HUDEP-2 (cell line): Measurements from ENCODE around the gene GRID2.
"Not testable (repeated sequence)": the region's sequence is repeated elsewhere in the genome, so short reads cannot be mapped to it uniquely, and the experiment has no call there.

Source experiments
- DNase-seq, 76 experiments: peaks; one replicate each; lab custom pipeline; 2025; ENCODE audit not compliant: unreplicated experiment in 76 of 76; lab: John Stamatoyannopoulos, UW

The GRID2 gene

DNA sequence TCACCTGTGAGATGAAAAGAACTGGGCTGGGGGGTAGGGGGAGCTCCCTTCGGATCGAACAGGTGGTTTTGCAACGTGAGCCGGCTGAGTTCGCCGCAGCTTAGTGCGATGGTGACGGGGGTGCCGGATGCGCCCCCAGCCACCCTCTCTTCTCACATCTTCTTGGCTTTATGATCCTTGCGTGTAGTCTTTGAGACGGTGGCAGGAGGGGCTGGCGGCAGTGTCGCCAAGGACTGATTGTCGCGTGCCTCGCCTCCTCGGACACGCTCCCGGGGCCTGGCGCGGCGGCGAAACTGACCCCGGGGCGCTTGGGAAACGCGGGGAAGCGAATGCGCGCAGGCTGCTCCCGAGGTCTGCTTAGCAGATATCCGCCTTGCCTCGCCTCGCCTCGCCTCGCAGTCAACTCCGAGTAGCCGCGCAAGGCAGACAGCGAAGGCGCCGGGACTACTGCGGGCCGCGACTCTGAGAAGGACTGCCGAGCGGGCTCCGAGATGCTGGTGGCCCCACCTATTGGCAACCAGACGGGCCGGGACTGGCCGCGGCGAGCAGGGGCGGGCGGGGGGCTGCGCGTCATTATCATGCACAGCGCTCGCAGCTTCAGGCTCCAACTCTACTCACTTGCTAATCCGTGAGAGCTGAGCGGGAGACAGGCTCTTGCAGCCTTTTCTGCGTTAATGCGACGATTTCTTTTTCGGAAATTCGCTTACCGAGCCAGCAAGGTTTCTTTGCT lies 1.5 kb downstream of the GRID2 start:
- no peak for DNase-seq

DNA sequence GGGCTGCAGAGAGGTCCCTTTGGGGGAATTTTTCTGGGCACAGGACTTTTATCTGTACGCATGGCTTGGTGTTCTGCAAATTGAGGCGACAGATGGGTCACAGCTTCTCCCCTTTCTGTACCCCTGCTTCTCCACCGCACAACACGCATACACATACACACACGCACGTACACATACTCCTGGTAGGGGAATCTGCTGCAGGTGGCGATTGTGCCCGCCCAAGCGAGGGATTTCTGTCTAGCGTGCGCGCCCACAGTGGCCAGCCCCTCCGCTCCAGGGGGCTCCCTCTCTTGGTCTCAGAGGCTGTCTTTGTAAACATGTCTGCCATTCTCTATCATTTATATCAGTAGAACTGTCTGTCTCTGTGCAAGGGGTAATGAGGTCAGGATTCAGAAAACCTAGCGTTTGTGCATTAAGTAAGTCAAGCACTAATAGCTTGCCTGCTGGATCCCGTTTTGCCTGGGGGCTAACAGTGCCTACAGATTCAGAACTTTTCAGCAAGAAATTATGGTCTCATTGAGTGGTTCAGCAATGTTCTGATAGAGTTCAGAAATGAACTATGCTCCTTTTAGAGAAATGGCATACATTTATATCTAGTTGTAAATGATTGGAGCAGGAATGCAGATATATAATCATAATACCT lies 2.2 kb downstream of the GRID2 start:
- DNase-seq: no peak

DNA sequence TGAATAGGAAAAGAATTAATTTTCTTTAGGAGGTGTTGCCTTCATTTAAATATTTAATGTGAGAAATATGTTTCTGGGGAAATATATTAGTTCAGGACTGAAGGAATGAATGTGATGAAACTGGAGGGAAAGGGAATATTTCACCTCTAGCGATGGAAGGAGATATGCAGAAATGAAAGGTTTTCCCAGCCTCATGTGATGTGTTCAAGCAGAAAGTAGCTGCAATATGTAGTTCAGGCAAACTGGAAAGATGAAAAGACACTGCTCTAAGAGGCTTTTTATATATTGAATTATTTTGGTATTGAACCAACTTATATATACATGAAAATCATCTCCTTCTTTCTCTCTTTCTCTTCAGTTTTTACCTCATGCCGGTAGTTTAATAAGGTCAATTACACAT lies 3.4 kb downstream of the GRID2 start:
- no peak for DNase-seq

DNA sequence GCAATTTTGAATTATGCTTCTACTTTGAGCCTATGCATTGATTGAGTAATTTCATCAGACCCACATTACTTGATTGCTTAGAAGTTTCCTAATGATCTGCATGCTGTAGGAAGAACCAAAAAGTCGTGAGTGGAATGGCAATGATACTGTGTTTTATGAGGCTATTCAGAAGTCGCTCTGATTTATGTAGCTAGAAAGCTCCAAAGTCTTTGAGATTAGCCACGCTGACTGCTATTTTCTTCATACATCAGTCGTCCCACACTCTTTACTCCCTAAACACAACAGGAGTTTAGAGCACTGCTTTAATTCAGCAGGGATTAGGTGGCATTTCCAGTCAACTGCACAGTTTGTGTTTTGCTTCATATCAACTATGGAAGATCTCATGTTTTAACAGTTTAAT lies 4.1 kb downstream of the GRID2 start:
- no peak for DNase-seq

DNA sequence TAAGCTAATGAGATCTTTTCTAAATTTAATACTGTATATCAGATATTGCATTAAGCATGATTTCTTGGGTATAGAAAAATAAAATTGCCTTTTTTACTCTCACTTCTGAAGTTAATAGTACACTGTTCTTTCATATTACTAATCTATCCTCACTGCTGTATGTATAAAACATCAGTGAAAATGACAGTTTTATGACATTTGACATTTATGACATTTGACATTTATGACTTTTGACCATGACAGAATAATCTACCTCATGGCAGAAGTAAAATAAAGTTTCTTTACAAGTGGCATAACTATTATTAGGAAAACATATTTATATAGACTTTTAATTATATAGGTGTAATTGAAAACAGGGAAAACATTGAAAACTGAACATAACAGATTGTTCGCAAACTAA lies 13.3 kb downstream of the GRID2 start:
- DNase-seq: no peak

DNA sequence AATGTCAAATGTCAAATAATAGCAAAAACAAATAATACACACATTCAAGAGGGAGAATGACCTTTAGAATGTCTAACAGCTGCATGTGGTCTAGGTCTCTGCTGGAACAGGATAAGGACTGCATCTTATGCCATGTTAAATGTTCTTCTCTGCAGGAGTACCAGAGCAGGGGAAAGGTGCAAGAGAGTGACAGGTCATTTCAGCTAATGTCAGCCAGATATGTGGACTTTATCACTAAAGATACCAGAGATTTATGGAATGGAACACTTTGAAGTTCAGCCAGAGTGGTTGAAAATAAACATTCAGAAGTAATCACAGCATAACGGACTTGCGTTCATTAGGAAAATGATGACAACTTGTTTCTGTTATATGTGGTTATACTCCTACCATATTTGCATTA lies 24.3 kb downstream of the GRID2 start:
- DNase-seq: no peak

DNA sequence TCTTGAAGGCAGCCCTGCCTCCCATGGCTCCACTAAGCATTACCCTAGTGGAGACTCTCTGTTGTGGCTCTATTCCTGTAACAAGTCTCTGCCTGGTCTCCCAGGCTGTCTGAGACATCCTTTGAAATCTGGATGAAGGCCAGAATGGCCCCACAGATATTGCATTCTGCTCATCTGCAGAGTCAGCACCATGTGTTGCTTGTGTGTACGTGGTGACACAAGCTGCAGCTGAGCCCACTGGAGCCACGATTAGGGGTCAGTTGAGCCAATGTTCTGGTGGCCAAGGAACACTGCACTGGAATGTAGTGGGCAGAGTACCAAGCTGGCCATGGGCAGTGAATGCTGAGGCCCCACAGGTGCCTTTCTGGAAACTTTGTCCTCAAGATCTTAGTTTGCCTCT lies 29.2 kb downstream of the GRID2 start:
- DNase-seq: no peak

DNA sequence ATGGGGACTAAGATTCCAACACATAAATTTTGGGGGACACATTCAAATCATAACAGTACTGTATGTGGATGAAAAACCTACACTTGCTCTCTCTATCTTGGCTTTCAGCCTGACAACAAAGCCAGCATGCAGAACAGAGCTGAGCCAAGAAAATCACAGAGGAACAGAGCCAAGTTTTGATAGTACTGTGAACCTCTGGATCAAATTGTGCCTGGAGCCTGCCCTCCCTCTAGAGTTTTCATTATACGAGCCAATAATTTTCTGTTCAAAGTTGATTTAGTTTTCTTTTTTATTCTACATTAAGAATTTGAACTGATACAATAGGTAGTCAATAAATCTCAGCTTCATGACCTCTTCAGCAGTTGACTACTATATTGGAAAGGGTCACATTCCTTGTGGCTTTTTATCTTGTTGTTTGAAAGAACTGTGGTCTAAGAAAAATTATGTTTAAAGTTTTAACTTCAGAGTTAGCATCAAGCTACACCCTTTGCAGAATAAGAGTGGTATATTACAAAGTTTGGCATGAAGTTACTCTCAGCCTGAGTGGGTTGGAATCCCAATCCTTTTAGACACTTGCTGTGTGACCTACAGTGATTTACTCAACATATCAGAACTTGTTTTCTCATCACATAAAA lies 31.1 kb downstream of the GRID2 start:
- no peak for DNase-seq

DNA sequence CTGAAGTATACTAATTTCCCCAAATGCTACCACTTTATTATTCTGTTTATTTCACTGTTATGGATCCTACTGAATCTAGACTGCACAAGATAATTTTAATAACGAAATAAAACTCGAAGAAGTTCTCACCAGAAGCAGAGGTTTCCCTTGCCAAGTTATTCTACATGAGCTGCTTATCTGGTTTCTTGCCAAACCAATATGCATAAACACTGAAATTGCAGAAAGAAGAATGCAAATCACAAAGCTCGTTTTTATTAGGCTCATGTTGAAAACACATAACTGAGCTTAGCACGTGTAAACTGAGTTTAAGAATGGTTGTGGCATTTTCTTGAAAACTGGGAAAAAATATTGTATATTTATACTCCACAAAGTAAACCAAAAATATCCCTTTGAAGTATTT lies 35.9 kb downstream of the GRID2 start:
- no peak for DNase-seq

DNA sequence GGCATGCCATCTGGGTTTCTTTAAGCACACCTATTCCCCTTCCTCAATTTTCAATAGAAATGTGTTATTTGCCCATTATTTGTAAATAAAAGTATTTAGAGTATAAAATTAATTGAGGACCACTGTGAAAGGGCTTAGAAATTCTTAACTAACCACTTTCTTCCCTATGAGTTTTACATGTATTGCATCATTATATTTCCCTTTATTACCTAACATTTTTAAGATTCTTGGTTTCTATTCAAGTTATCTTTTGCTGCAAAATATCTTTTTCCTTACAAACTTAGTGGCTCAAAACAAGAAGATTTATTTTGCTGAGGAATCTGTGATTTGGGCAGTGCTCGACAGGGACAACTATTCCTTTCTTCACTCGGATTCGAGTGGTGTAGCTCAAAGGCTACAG lies 40.5 kb downstream of the GRID2 start:
- DNase-seq: no peak

DNA sequence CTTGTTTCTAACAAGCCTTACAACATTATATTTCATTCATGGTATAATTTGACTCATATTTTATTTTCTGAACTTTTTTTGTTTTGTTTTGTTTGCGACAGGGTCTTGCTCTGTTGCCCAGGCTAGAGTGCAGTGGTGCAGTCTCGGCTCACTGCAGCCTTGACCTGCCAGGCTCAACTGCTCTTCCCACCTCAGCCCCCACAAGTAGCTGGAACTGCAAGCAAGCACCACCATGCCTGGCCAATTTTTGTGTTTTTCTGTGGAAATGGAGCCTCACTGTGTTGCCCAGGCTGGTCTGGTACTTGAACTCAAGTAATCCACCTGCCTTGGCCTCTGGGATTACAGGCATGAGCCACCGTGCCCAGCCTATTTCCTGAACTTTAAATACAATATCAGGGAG lies 42.5 kb downstream of the GRID2 start:
- DNase-seq: no peak

DNA sequence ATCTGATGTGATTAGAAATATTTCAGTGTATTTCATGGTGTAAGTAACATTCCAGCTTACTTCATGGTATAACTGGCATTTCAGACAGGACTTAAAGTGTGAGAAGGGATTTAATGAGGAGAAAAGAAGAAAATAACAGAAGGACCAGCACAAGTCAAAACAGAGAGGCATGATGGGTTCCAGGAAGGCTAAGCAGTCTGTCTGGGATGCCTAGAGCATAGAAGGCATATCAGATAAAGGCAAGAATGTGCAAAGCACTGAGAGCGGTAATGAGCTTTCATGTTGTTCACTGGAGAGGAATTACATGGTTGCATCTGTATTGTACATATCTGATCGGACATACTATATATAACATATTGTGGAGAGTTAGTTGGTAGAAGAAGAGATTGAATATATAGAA lies 54.2 kb downstream of the GRID2 start:
- no peak for DNase-seq

DNA sequence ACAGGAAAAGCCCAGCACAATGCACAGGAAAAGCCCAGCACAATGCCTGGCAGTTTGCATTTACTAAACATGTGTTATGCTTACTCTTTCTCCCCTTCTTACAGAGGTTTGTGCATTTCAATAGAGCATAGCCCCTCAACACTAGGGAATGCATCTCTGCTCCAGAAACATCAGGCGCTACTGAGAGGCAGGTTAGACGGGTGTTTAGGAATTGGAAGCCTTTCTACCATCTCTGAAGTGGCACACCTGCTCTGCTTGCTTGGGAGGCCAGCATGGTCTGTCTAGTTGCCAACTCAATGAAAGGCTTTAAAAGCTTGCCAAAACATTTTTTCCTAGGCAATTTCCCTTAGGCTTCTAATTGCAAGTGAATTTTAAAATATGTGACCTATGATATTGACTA lies 55.7 kb downstream of the GRID2 start:
- no peak for DNase-seq

DNA sequence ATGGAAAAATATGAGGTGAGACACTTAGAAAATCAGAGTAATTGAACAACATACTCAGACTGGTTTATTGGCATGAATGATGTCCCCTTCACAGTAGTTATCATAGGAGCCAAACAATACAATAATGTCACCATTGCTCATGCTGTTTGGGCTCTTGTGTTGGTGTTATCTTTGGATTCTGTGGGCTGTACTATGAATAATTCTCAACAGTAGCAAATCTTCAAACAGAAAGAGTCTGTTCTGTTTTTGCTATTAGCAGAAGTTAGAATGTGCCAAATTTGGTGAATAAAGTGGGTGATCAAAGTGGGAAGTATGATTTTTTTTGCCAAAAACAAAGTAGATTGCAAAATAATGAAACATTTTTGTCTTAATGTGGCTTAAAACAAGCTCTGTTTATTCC lies 58.3 kb downstream of the GRID2 start:
- no peak for DNase-seq

DNA sequence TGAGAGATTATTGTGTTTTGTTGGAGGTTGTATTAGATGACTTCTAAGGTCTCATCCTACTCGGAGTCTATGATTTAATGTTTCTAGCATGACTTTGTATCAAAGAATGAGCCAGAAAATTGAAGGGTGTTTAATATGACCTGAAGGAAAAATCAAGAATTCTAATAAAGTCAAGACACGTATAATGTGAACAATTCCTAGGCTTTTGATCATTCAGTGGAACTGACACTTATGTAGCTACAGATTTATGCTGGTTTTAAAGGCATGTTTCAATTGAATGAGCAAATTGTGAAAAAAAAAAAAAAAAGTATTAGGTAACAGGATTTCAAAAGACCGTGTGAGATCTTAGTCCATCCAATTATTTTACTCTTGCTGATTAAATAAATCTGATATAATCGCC lies 64.9 kb downstream of the GRID2 start:
- DNase-seq: no peak

DNA sequence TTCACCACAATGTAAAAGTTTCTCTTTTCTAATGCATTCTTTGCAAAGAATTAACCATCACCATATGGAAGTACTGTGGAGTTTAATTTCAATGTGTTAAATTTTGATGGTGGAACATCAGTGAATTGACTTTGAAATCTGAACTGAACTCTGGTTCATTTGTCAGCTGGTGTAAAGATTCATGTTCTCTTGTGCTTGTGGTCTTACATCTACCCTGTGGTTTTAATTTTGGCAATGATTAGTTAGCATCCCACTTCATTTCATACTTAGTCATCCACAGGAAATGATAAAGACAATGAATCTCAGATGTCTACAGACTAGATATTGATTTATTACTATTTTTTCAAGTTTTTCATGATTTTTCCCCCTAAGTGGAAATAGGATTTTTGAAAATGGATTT lies 77.8 kb downstream of the GRID2 start:
- DNase-seq: no peak

DNA sequence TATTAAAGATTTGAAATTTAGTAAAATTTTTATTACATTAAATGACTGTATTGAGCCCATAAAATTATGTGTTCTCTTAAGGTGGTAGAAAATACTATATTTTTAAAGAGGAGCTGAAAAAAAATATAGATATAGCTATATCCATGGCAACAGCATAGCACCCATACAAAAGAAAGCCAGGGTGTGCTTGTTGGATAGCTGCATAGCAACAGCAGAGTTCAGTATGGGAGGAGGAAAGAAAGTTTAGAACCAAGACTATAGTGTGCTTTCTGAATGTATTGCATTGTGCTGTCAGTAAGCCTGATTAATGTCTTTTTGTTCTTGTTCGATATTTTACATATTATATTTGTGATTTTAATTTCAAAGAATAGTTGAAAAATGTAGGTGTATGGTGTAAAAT lies 78.4 kb downstream of the GRID2 start:
- no peak for DNase-seq

DNA sequence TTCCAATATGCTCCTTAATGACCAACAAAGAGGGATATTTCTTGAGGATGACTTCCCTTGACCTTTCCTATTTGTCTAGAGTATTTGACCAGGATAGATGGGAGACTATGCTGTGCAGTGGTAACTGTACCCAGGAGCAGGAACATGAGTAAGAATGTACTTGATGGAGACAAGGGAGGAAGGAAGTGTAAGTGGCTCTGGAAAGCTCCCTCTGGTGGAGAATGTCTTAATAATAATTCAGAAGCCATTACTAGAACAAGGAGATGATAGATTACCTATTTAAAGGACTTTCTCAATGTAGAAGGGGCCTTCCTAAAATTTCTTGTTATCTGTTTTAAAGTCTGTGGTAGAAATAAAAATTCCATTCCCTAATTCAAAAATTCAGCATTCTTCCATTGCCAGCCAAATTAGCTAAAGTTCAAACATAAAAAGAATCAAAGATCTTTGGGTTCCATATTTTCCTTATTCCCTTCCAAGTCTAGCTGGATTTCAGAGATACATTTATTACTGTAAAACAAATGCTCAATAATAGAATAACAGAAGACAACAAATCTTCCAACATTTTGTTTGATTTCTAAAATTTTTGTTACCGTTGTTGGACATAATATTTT lies 83.8 kb downstream of the GRID2 start:
- DNase-seq: peak in 3 of 76 experiments; percentile 0 to 1 (median 0)

DNA sequence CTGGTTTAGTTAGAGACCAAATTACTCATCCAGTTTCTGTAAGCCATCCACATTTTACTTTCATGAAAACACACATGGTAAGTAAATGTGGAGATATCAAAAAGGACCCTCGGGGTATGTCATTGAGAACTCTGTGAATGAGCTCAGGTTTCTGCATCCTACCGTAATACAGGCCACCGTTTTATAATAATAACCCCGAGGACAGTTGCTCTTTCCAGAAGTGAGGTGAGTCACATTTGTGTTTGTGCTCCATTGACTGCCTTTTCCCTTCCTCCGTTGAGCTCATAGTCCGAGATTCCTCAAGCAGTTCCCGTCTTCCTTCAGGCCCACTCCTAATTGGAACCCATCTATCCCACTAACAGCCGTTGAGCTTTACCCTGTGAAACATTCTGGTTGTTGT lies 95.3 kb downstream of the GRID2 start:
- no peak for DNase-seq

DNA sequence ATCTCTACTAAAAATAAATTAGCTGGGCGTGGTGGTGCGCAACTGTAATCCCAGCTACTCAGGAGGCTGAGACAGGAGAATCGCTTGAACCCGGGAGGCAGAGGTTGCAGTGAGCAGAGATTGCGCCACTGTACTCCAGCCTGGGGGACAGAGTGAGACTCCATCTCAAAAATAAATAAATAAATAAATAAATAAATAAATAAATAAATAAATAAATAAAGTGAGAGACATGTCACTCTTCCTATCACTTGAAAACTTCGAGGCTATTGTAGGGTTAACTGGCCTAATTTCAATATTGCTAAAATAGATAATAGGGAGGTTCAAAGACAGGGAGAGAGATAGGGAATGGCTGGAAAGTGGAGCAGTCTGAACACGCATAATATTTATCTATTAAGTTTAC lies 99.8 kb downstream of the GRID2 start:
- not testable (repeated sequence) for DNase-seq

DNA sequence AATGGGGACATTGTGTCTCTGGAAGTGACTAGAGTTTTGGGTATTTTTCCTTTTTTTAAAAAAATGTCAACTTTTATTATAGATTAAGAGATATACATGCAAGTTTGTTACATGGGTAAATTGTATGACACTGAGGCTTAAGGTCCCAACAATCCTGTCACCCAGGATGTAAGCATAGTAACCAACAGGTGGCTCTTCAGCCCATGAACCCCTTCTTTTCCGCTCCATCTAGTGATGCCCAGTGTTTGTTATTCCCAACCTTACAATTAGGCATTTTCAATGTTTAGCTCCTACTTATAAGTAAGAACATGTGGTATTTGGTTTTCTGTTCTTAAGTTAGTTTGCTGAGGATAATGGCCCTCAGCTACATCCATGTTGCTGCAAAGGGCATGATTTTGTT lies 102.7 kb downstream of the GRID2 start:
- no peak for DNase-seq

DNA sequence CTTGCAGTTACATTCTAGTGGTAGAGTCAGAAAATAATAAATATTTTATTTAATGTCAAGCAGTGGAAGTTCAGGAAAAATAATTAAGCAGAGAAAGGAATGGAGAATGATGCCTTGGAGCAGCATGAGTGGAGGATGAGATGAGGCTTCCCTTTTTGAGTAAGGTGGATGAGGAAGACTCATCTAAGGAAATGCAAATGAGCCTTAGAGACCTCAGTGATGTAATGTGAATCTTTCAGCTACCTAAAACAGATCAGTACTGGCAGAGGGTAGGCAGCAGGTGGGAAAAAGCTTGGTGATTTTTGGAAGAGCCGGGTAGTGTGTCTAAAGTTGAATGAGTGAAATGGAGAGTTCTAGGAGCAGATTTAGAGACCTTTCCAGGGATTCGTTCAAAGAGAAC lies 118.2 kb downstream of the GRID2 start:
- DNase-seq: no peak
